Duodenal mucosa (tissue), 2 donors: ENCODE results near the gene IQGAP2.

ENCODE experiments used
- H3K27ac ChIP-seq: one replicate; pipeline ENCODE4 v1.7.0; 2013; ENCODE audit warnings: low read depth, low read length
- H3K27me3 ChIP-seq, 2 donors: one replicate each; pipeline ENCODE4 v1.7.0; 2013; ENCODE audit warnings: low read length in 2 of 2, control low read depth in 1 of 2; ENCODE audit not compliant: insufficient read depth in 2 of 2, control insufficient read depth in 1 of 2
- H3K36me3 ChIP-seq, 2 donors: one replicate each; pipeline ENCODE4 v1.7.0; 2013; ENCODE audit warnings: low read length in 2 of 2, control low read depth in 1 of 2; ENCODE audit not compliant: insufficient read depth in 2 of 2, control insufficient read depth in 1 of 2
- H3K4me1 ChIP-seq, 2 donors: one replicate each; pipeline ENCODE4 v1.7.0; 2013; ENCODE audit warnings: low read length in 2 of 2, control low read depth in 1 of 2; ENCODE audit not compliant: insufficient read depth in 2 of 2, control insufficient read depth in 1 of 2
- H3K4me3 ChIP-seq, 2 donors: one replicate each; pipeline ENCODE4 v1.7.0; 2013; ENCODE audit warnings: low read length in 2 of 2, low read depth in 1 of 2
- H3K9ac ChIP-seq, 2 donors: one replicate each; pipeline ENCODE4 v1.7.0; 2013; ENCODE audit warnings: low read length in 2 of 2, low read depth in 1 of 2
- H3K9me3 ChIP-seq, 2 donors: one replicate each; pipeline ENCODE4 v1.7.0; 2013; ENCODE audit warnings: low read length in 2 of 2, control low read depth in 1 of 2; ENCODE audit not compliant: control insufficient read depth in 1 of 2

IQGAP2 gene

GRCh38 chr5:76527685-76528161 is 124.6 kb downstream of the IQGAP2 start:
- no peak overlapping the region for H3K9ac ChIP-seq
- no peak overlapping the region for H3K27ac ChIP-seq
- no peak overlapping the region for H3K4me3 ChIP-seq
- peaks cover 8 to 24% of the 10 kb centered on the region in 2 donors for H3K4me1 ChIP-seq
- no peaks in the 10 kb centered on the region for H3K9me3 ChIP-seq
- H3K36me3 ChIP-seq = no peaks in the 10 kb centered on the region
- no peaks in the 10 kb centered on the region for H3K27me3 ChIP-seq

DNA sequence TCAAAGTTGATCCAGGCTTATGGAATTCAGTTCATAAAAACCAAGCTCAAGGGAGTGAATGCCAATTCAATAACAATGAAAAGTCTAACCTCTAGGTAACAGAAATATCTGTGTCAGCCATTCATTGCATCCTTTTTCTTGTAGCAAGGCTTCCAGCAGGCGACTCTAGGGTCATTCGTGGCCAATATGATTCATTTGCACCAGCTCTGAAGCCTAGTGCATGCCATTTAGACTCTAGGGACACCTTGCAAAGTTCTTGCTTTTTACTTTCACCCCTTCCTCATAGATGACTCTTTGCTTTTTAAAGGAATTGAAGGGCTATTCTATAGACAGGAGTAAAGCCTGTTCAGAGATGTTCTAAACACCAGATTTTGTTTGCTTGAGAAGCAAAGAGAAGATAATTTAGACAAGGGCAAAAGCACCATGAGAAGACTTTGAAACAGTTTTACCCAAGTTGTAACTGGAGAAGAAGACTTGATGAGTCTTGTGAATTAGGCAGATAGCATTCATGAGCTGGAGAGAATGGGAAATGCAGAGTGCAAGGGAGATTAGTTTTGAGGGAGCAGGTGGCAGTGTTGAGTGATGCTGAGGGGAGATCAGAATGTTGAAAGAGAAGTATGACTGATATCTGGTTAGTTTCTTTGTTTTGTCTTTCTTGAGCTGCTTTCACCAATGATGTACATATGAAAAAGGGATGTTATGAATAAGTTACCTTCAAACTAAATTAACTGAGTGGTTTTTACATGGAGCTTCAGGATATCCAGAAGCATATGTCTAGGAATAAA is 125.7 kb downstream of the IQGAP2 start:
- H3K27ac ChIP-seq = no peak overlapping the region
- H3K9ac ChIP-seq = no peak overlapping the region
- H3K9me3 ChIP-seq = no peaks in the 10 kb centered on the region
- H3K36me3 ChIP-seq = no peaks in the 10 kb centered on the region
- H3K4me3 ChIP-seq = no peak overlapping the region
- H3K27me3 ChIP-seq = no peaks in the 10 kb centered on the region
- H3K4me1 ChIP-seq = peaks cover 0 to 17% of the 10 kb centered on the region in 2 donors

GRCh38 chr5:76529464-76530344 is 126.6 kb downstream of the IQGAP2 start:
- no peaks in the 10 kb centered on the region for H3K27me3 ChIP-seq
- H3K4me1 ChIP-seq = peaks cover 2 to 13% of the 10 kb centered on the region in 2 donors
- H3K4me3 ChIP-seq = no peak overlapping the region
- H3K27ac ChIP-seq = no peak overlapping the region
- no peaks in the 10 kb centered on the region for H3K9me3 ChIP-seq
- H3K9ac ChIP-seq = no peak overlapping the region
- H3K36me3 ChIP-seq = no peaks in the 10 kb centered on the region

DNA sequence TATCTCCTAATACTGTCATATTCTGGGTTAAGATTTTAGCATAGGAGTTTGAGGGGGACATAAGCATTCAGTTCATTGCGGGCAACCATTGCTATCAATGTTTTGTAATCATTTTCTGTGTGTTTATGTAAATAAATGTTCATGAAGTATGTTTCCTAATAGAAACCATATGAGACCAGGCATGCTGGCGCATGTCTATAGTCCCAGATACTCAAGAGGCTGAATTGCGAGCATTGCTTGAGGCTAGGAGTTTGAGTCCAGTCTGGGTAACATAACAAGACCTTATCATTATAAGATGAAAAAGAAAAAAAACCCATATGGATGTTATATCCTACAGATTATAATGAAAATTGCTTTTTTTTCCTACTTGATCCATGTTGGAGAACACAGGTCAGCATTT is 129.0 kb downstream of the IQGAP2 start:
- H3K4me3 ChIP-seq = no peak overlapping the region
- H3K4me1 ChIP-seq = peaks cover 3 to 17% of the 10 kb centered on the region in 2 donors
- no peak overlapping the region for H3K27ac ChIP-seq
- H3K9me3 ChIP-seq = no peaks in the 10 kb centered on the region
- no peaks in the 10 kb centered on the region for H3K36me3 ChIP-seq
- no peak overlapping the region for H3K9ac ChIP-seq
- H3K27me3 ChIP-seq = no peaks in the 10 kb centered on the region

- Histone ChIP-seq H3K27ac (no peak overlapping the region), H3K27me3 (no peaks in the 10 kb centered on the region), H3K9ac (no peak overlapping the region), H3K4me1 (peaks cover 9 to 12% of the 10 kb centered on the region in 2 donors), H3K36me3 (no peaks in the 10 kb centered on the region), H3K4me3 (no peak overlapping the region), H3K9me3 (no peaks in the 10 kb centered on the region)
These were observed 129.9 kb downstream of the IQGAP2 start for GRCh38 chr5:76532973-76533372.

DNA sequence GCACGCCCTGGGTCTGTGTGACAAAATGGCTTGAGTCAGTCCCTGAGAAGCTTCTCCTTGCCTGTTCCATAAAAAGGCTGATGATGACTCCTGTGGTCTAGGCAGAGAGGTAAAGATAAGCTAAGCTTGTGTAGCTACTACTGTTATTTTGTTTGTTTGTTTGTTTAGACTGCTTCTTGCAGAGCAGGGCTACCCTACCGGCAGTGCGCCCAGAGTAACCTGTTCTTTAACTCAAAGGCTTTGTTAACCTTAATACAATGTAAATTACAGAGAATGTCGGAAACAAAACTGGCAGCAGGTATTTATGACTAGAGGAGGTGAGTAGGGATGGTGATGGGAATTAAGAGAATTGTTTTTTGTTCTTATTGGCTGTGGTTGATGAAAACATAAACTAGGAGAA is 132.5 kb downstream of the IQGAP2 start:
- no peak overlapping the region for H3K9ac ChIP-seq
- H3K4me1 ChIP-seq = peaks cover 21 to 34% of the 10 kb centered on the region in 2 donors
- H3K27me3 ChIP-seq = no peaks in the 10 kb centered on the region
- H3K27ac ChIP-seq = no peak overlapping the region
- H3K4me3 ChIP-seq = no peak overlapping the region
- no peaks in the 10 kb centered on the region for H3K36me3 ChIP-seq
- no peaks in the 10 kb centered on the region for H3K9me3 ChIP-seq

- Histone ChIP-seq H3K27ac (no peak overlapping the region), H3K27me3 (no peaks in the 10 kb centered on the region), H3K9ac (no peak overlapping the region), H3K9me3 (no peaks in the 10 kb centered on the region), H3K36me3 (no peaks in the 10 kb centered on the region), H3K4me1 (peaks cover 25 to 43% of the 10 kb centered on the region in 2 donors), H3K4me3 (no peak overlapping the region)
These were observed 134.0 kb downstream of the IQGAP2 start for GRCh38 chr5:76537073-76537543.

GRCh38 chr5:76542241-76542640 is 139.2 kb downstream of the IQGAP2 start:
- no peak overlapping the region for H3K27ac ChIP-seq
- no peak overlapping the region for H3K9ac ChIP-seq
- H3K36me3 ChIP-seq = no peaks in the 10 kb centered on the region
- H3K4me1 ChIP-seq = peaks cover 65 to 83% of the 10 kb centered on the region in 2 donors
- H3K4me3 ChIP-seq = no peak overlapping the region
- no peaks in the 10 kb centered on the region for H3K27me3 ChIP-seq
- H3K9me3 ChIP-seq = no peaks in the 10 kb centered on the region

- Histone ChIP-seq H3K36me3 (no peaks in the 10 kb centered on the region), H3K27ac (no peak overlapping the region), H3K9ac (peak overlapping the region; percentile 4 to 36), H3K4me3 (peak overlapping the region; percentile 30 to 44), H3K9me3 (no peaks in the 10 kb centered on the region), H3K27me3 (no peaks in the 10 kb centered on the region), H3K4me1 (peaks cover 66 to 87% of the 10 kb centered on the region in 2 donors)
These were observed 140.0 kb downstream of the IQGAP2 start for GRCh38 chr5:76542887-76543690.
